WI38 (cell line): ENCODE measurements around the gene DGKG.

ENCODE experiments used
- H3K4me3 ChIP-seq: 2 replicates; pipeline ENCODE4 v1.5.1; 2011; ENCODE audit warnings: low read depth, mild to moderate bottlenecking, control low read depth, low read length
- CTCF ChIP-seq: IDR thresholded peaks from 2 replicates; pipeline ENCODE4 v1.5.1; 2012; ENCODE audit warnings: low read depth, mild to moderate bottlenecking, control low read depth, low read length

Gene DGKG

GRCh38 chr3:186319945-186320344, 42.1 kb downstream of the DGKG start:
- no peak for TF ChIP-seq CTCF

GRCh38 chr3:186318135-186318534, 43.9 kb downstream of the DGKG start:
- no peak overlapping the region for H3K4me3 ChIP-seq

More at GRCh38 chr3:186319945-186320344, 42.1 kb downstream of the DGKG start:
- H3K4me3 ChIP-seq, result no peak overlapping the region

GRCh38 chr3:186317478-186317877, 44.6 kb downstream of the DGKG start:
- no peak for TF ChIP-seq CTCF
- H3K4me3 ChIP-seq, result no peak overlapping the region

More at GRCh38 chr3:186318135-186318534, 43.9 kb downstream of the DGKG start:
- no peak for TF ChIP-seq CTCF

- H3K4me3 ChIP-seq, result no peak overlapping the region
- TF ChIP-seq CTCF, result no peak
Observed at GRCh38 chr3:186316666-186317260, 45.3 kb downstream of the DGKG start.

GRCh38 chr3:186315581-186316354, 46.3 kb downstream of the DGKG start:
- H3K4me3 ChIP-seq, result no peak overlapping the region

GRCh38 chr3:186314896-186315295, 47.1 kb downstream of the DGKG start:
- H3K4me3 ChIP-seq, result no peak overlapping the region
- TF ChIP-seq CTCF, result no peak

More at GRCh38 chr3:186315581-186316354, 46.3 kb downstream of the DGKG start:
- TF ChIP-seq CTCF, result no peak

- no peak for TF ChIP-seq CTCF
Observed at GRCh38 chr3:186311441-186311840, 50.6 kb downstream of the DGKG start.

More at GRCh38 chr3:186311441-186311840, 50.6 kb downstream of the DGKG start:
- no peak overlapping the region for H3K4me3 ChIP-seq
